ENCODE results near the gene MYLK2.

DNA sequence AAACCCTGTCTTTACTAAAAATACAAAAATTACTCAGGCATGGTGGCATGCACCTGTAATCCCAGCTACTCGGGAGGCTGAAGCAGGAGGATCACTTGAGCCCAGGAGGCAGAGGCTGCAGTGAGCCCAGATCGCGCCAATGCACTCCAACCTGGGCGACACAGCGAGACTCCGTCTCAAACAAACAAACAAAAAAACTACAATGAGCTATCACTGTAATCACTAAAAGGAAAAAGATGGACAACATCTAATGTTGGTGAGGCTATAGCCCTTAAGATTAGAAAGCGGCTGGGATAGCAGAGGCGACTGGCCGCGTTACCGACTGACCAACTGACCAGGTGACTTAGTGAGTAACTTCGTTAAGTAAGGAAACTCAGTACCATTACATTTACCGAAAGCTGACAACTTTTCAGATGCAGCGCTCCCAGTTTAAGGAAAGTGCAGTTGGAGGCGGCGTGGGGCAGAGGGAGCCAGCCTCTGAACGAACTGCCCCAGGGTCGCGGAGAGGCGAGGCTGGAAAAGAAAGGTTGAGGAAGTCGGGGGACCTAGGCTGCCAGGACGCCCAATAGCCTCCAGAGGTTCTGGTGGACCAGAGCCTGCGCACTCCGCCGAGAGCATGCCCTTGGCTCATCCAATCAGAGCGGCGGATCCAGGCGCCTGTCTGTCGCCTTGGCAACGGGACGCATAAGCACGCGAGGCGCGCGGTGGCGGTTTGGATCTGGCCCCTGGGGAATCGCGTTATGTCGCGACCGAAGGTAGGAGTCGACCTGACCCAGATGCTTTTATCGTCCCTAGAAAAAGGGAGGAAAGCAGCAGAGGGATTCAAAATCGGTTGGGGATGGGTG is 60.2 kb downstream of the MYLK2 start:
- TF ChIP-seq GATA2 (IDR thresholded peaks at IDR 0.05; ENCODE audit: low read depth, low read length) = no peak
- TF ChIP-seq GATA3 (IDR thresholded peaks at IDR 0.05; ENCODE audit: low read depth, low read length) = no peak

All from SH-SY5Y (cell line).